Transverse colon (tissue), 4 donors: Measurements from ENCODE around the gene CUL2. TPM values are rescaled to one million over a fixed set of nuclear protein-coding genes. Genes with fewer than 3 reads are reported as not detected.
"Not testable (repeated sequence)": the region's sequence is repeated elsewhere in the genome, so short reads cannot be mapped to it uniquely, and the experiment has no call there.

Experiments used
- DNase-seq: peaks from one replicate; pipeline ENCODE4 v3.0.0-alpha.2; 2019
- H3K27ac ChIP-seq, 4 donors: fragments of 200-600 bp; sonication (generic); 2 replicates each; pipeline ENCODE4 v1.5.1; 2016 to 2018; ENCODE audit warnings: inconsistent platforms in 4 of 4
- H3K27me3 ChIP-seq: fragments of 200-600 bp; sonication (generic); 2 replicates; pipeline ENCODE4 v1.5.1; 2017; ENCODE audit warnings: inconsistent platforms
- H3K36me3 ChIP-seq, 4 donors: fragments of 200-600 bp; sonication (generic); 2 replicates each; pipeline ENCODE4 v1.5.1; 2017 to 2019; ENCODE audit warnings: inconsistent platforms in 4 of 4
- H3K4me1 ChIP-seq, 4 donors: fragments of 200-600 bp; sonication (generic); 2 replicates each; pipeline ENCODE4 v1.5.1; 2017 to 2020; ENCODE audit warnings: inconsistent platforms in 4 of 4
- H3K4me3 ChIP-seq, 4 donors: fragments of 200-600 bp; sonication (generic); 1 replicate in 1 of 4; 2 replicates in 3 of 4; pipeline versions ENCODE4 v1.5.1 to v1.6.1; 2017 to 2019; ENCODE audit warnings: inconsistent platforms in 4 of 4
- H3K9me3 ChIP-seq, 2 donors: fragments of 200-600 bp; sonication (generic); 2 replicates each; pipeline ENCODE4 v1.5.1; 2017 to 2019; ENCODE audit warnings: inconsistent platforms in 2 of 2
- CTCF ChIP-seq, 5 experiments: fragments of 200-600 bp in 3 of 5; fragments of 450-650 bp in 2 of 5; sonication (generic) in 3 of 5; IDR thresholded peaks; 1 replicate in 2 of 5; 2 replicates in 3 of 5; pipeline ENCODE4 v1.5.1; 2016 to 2017; ENCODE audit warnings: antibody characterized with exemption in 5 of 5, inconsistent platforms in 3 of 5, mild to moderate bottlenecking in 2 of 5, moderate library complexity in 1 of 5
- EP300 ChIP-seq: sonication (generic); formaldehyde crosslinking; IDR thresholded peaks from one replicate; pipeline ENCODE4 v1.6.1; 2017; ENCODE audit warnings: antibody characterized with exemption, low read depth
- POLR2A ChIP-seq: fragments of 450-650 bp; IDR thresholded peaks from one replicate; pipeline ENCODE4 v1.6.1; 2016; ENCODE audit warnings: antibody characterized with exemption, mild to moderate bottlenecking, moderate library complexity
- POLR2AphosphoS5 ChIP-seq, 3 donors: sonication (generic); formaldehyde crosslinking; IDR thresholded peaks; one replicate each; pipeline ENCODE4 v1.6.1; 2016; ENCODE audit warnings: antibody characterized with exemption in 3 of 3
- WGBS, 2 donors: methylation state at CpG; one replicate each; pipeline ENCODE4 v1.1.5; 2018; ENCODE audit warnings: low coverage in 1 of 2; 5-methylcytosine and 5-hydroxymethylcytosine counted together
- in situ Hi-C, 4 donors: fragments of 200-750 bp; cut with MboI; loops; one replicate each; pipeline versions ENCODE4 v1.15.0 to v1.15.1; 2017; ENCODE audit warnings: low sequenced_read_pairs in 3 of 4, low pct_ligation_motif_present in 1 of 4, low pct_unique_long_range_greater_than_20kb in 1 of 4
- intact Hi-C: fragments of 100-400 bp; cut with DNase I; formaldehyde crosslinking; loops from one replicate; pipeline ENCODE4 v1.15.1; 2023; ENCODE audit warnings: low total_unique reads
- total RNA-seq, 4 donors: library from RNA; depleted of rRNA; stranded (reverse); fragments of >200 nt; gene quantifications; one replicate each; pipeline ENCODE4 v1.1.0, GENCODE V29; 2016

Gene CUL2
- total RNA-seq, 4 donors from 2014 or later, result 6.0 to 15.4 (median 11.5) TPM

- intact Hi-C loops, result no loop called here
- Histone ChIP-seq H3K36me3 (peaks cover 0 to 20% (median 6%) of the 10 kb centered on the region in 4 donors), H3K4me1 (peaks cover 0 to 7% (median 0%) of the 10 kb centered on the region in 4 donors), H3K27me3 (no peaks in the 10 kb centered on the region), H3K4me3 (no peak overlapping the region), H3K9me3 (no peaks in the 10 kb centered on the region), H3K27ac (no peak overlapping the region)
- in situ Hi-C loops, result no loop called here
- 75 to 100% methylated on average over 1 to 2 of the region's 2 CpGs for WGBS, 2 donors
- no peak for TF ChIP-seq CTCF (IDR thresholded peaks at IDR 0.05)
- TF ChIP-seq POLR2A, result no peak
- TF ChIP-seq POLR2AphosphoS5 (IDR thresholded peaks at IDR 0.05), result no peak
- TF ChIP-seq EP300, result no peak
- DNase-seq, result no peak
These were observed 44.1 kb downstream of the CUL2 start for GRCh38 chr10:35046074-35046473.

GRCh38 chr10:35045275-35045674 is 44.9 kb downstream of the CUL2 start:
- in situ Hi-C loops, DNase-seq, H3K27ac ChIP-seq, H3K27me3 ChIP-seq, H3K4me1 ChIP-seq, H3K4me3 ChIP-seq, H3K9me3 ChIP-seq, intact Hi-C loops: not testable (repeated sequence)
- peaks cover 0 to 20% (median 6%) of the 10 kb centered on the region in 4 donors for H3K36me3 ChIP-seq
- WGBS, 2 donors, result 93 to 95% methylated on average over 6 of the region's 6 CpGs

DNA sequence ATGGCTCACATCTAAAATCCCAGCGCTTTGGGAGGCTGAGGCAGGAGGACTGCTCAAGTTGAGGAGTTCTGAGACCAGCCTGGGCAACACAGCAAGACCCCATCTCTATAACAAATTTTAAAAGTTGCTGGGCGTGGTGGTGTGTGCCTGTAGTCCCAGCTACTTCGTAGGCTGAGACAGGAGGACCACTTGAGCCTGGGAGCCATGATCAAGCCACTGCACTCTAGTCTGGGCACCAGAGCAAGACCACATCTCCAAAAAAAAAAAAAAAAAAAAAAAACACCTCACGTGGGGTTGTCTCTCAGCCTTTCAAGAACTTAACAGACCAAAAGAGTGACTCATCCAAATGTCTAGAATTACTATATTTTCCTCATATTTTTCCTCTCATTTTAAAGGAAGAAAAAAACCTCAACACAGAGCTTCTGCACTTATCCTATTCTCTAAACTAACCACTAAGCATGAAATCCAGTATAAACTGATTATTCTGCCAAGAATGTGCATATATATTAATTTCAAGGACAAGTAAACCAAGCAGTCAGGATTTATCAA is 46.3 kb downstream of the CUL2 start:
- H3K9me3 ChIP-seq, result no peaks in the 10 kb centered on the region
- 70 to 83% methylated on average over 2 to 4 of the region's 4 CpGs for WGBS, 2 donors
- peaks cover 0 to 7% (median 0%) of the 10 kb centered on the region in 4 donors for H3K4me1 ChIP-seq
- no peak overlapping the region for H3K4me3 ChIP-seq
- intact Hi-C loops (no loop called here), in situ Hi-C loops (no loop called here)
- no peak overlapping the region for H3K27ac ChIP-seq
- no peak for TF ChIP-seq POLR2A
- TF ChIP-seq CTCF (IDR thresholded peaks at IDR 0.05), result no peak
- no peak for TF ChIP-seq EP300
- TF ChIP-seq POLR2AphosphoS5 (IDR thresholded peaks at IDR 0.05), result no peak
- DNase-seq, result no peak
- no peaks in the 10 kb centered on the region for H3K27me3 ChIP-seq
- peaks cover 0 to 20% (median 6%) of the 10 kb centered on the region in 4 donors for H3K36me3 ChIP-seq

GRCh38 chr10:35042783-35043182 is 47.4 kb downstream of the CUL2 start:
- DNase-seq, result no peak
- TF ChIP-seq POLR2AphosphoS5 (IDR thresholded peaks at IDR 0.05) (no peak), EP300 (no peak), POLR2A (no peak), CTCF (IDR thresholded peaks at IDR 0.05) (no peak)
- no peaks in the 10 kb centered on the region for H3K27me3 ChIP-seq
- no peak overlapping the region for H3K4me3 ChIP-seq
- H3K9me3 ChIP-seq, result no peaks in the 10 kb centered on the region
- intact Hi-C loops (no loop called here), in situ Hi-C loops (no loop called here)
- H3K4me1 ChIP-seq, result peaks cover 0 to 7% (median 0%) of the 10 kb centered on the region in 4 donors
- 83 to 89% methylated on average over 1 to 3 of the region's 3 CpGs for WGBS, 2 donors
- peaks cover 0 to 19% (median 7%) of the 10 kb centered on the region in 4 donors for H3K36me3 ChIP-seq
- H3K27ac ChIP-seq, result no peak overlapping the region

DNA sequence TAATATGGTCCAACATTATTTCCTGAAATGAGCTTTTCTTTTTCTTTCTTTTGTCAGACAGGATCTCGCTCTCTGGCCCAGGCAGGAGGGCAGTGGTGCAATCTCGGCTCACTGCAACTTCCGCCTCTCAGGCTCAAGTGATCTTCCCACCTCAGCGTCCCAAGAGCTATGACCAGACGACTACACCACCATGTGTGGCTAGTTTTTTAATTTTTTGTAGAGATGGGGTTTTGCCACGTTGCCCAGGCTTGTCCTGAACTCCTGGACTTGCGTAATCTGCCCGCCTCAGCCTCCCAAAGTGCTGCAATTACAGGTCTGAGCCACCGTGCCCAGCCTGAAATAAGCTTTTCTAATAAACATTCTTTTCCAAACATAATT is 48.6 kb downstream of the CUL2 start:
- WGBS, 2 donors, result 85% methylated on average over 4 to 9 of the region's 9 CpGs
- Histone ChIP-seq H3K4me3 (no peak overlapping the region), H3K27me3 (no peaks in the 10 kb centered on the region), H3K4me1 (peaks cover 0 to 7% (median 0%) of the 10 kb centered on the region in 4 donors), H3K27ac (no peak overlapping the region), H3K36me3 (peaks cover 0 to 26% (median 8%) of the 10 kb centered on the region in 4 donors), H3K9me3 (no peaks in the 10 kb centered on the region)
- TF ChIP-seq CTCF (IDR thresholded peaks at IDR 0.05), result no peak
- intact Hi-C loops (no loop called here), in situ Hi-C loops (no loop called here)
- DNase-seq, result no peak
